Measurements from ENCODE around the gene PHF20. TPM values are rescaled to one million over a fixed set of nuclear protein-coding genes. Genes with fewer than 3 reads are reported as not detected.

Gene PHF20
- total and polyA plus RNA-seq, 2 of the 13 experiments (the other 11 are each of a cell fraction or from before 2014, with no cell fraction given), result 22.8 to 34.1 TPM

DNA sequence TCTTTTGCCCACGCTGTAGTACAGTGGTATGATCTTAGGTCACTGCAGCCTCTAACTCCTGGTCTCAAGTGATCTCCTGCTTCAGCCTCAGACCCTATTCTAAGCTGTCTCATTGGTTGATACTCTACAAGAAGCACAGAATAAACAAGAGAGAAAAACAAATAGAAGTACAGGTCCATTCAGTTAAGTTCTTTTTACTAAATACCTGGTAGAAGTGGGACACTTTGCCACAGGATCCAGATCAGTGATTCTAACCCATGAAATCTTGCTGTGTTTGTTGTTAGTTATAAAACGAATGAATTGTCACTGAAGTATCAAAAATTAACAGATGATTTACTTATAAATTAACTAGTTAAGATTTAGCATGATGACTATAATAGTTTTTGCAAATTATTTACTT, 105.8 kb downstream of the PHF20 start (continued):
- TF ChIP-seq EP300 (IDR thresholded peaks at IDR 0.05; ENCODE audit: low read depth in 2 of 2, low read length in 2 of 2) (no peak), EP300 (CRISPR knock-in tag; IDR thresholded peaks at IDR 0.05; ENCODE audit: borderline replicate concordance) (no peak), HOXA3 (CRISPR knock-in tag; IDR thresholded peaks at IDR 0.05) (no peak), CCAR2 (optimal IDR thresholded peaks at IDR 0.05; ENCODE audit: low read depth, low read length) (no peak), CREB1 (IDR thresholded peaks at IDR 0.05) (no peak), CREB1 (CRISPR knock-in tag; IDR thresholded peaks at IDR 0.05) (no peak), PAX8 (CRISPR knock-in tag; IDR thresholded peaks at IDR 0.05; ENCODE audit: borderline replicate concordance) (no peak)
- TF ChIP-seq, protein P1, sequence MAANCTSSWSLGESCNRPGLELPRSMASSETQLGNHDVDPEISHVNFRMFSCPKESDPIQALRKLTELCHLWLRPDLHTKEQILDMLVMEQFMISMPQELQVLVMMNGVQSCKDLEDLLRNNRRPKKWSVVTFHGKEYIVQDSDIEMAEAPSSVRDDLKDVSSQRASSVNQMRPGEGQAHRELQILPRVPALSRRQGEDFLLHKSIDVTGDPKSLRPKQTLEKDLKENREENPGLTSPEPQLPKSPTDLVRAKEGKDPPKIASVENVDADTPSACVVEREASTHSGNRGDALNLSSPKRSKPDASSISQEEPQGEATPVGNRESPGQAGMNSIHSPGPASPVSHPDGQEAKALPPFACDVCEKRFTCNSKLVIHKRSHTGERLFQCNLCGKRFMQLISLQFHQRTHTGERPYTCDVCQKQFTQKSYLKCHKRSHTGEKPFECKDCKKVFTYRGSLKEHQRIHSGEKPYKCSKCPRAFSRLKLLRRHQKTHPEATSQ (CRISPR knock-in tag; IDR thresholded peaks at IDR 0.05; ENCODE audit: borderline replicate concordance), result no peak

DNA sequence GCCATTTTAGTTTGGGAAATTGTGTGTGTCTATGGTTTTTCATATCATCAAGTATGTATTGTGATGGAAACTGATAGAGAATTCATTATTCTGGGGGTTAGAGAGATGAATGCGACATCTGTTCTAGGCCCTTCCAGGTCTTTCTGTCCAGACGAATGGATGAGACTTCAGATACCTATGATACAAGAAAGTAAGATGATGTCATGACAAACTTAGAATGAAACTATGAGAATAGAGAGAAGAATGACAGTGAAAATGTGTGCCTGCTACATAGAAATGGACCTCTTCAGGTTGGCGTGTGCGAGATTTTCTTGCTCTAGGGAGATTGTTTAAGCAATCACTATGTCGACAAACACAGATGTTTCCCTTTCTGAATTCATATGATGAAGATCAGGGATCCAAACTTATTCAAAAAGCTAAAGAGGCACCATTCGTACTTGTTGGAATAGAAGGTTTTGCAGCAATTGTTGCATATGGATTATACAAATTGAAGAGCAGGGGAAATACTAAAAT, 106.4 kb downstream of the PHF20 start:
- H3K27ac ChIP-seq (ENCODE audit: extremely low read length, insufficient read depth, low read length), result no peak overlapping the region
- no peaks in the 10 kb centered on the region for H3K4me1 ChIP-seq (ENCODE audit: insufficient read depth, low read length)
- H2AFZ ChIP-seq (ENCODE audit: low read length), result no peak overlapping the region
- no peak for FAIRE-seq
- peaks cover 3 to 6% of the 10 kb centered on the region in 2 experiments; a peak in 2 of 5 replicates for H3K36me3 ChIP-seq (replicated peaks in 1 of 2; ENCODE audit: control insufficient read depth in 1 of 2, insufficient read depth in 2 of 2, low read length in 2 of 2)
- H3K27me3 ChIP-seq (ENCODE audit: control insufficient read depth in 1 of 2, insufficient read depth in 2 of 2, low read length in 2 of 2), result no peaks in the 10 kb centered on the region
- intact Hi-C loops (cut with micrococcal nuclease; ENCODE audit: unreplicated experiment) (no loop called here), in situ Hi-C loops (cut with HindIII; ENCODE audit: extremely low pct_ligation_motif_present, low pct_unique_long_range_greater_than_20kb) (no loop called here)
- H3K4me3 ChIP-seq (replicated peaks in 1 of 3; ENCODE audit: insufficient read depth in 1 of 3, low read depth in 2 of 3, low read length in 3 of 3), result no peak overlapping the region
- DNase-seq (ENCODE audit: low spot score), result no peak
- no peaks in the 10 kb centered on the region for H3K79me2 ChIP-seq (ENCODE audit: insufficient read depth, low read length)
- H3K9ac ChIP-seq (ENCODE audit: insufficient read depth, low read depth, low read length), result no peak overlapping the region
- peak; percentile 81 for TF ChIP-seq ATF7 (IDR thresholded peaks at IDR 0.05)
- TF ChIP-seq ATF7 (CRISPR knock-in tag; IDR thresholded peaks at IDR 0.05), result no peak
- no peak for TF ChIP-seq BCL6 (CRISPR knock-in tag; IDR thresholded peaks at IDR 0.05)
- no peaks in the 10 kb centered on the region for H4K20me1 ChIP-seq (ENCODE audit: insufficient read depth, low read length)
- no peak for ATAC-seq
- H3K9me3 ChIP-seq (ENCODE audit: low read length), result no peaks in the 10 kb centered on the region
- ChIA-PET POLR2A (interaction anchor here (0.5 kb wide), 1 partner anchor 110 kb away, joined by 3 read pairs; no protein-coding TSS in a partner anchor), CTCF (ENCODE audit: low intra/inter-chr PET ratio, low total read pairs) (no interaction called here)
- no TSS peak for BruUV-seq (replicated peaks)
- no peak overlapping the region for H3K4me2 ChIP-seq (ENCODE audit: low read depth, low read length)
- WGBS (ENCODE audit: low lambda C conversion rate), result 97% methylated on average over 6 of the region's 6 CpGs
